Spleen (tissue), 11 donors: Measurements from ENCODE around the gene TLE7. TPM values are rescaled to one million over a fixed set of nuclear protein-coding genes. Genes with fewer than 3 reads are reported as not detected.

Experiments used
- DNase-seq: peaks from one replicate; pipeline ENCODE4 v3.0.0-alpha.2; 2020
- H3K27ac ChIP-seq, 8 donors: fragments of 200-600 bp; sonication (generic) in 7 of 8; 1 replicate in 4 of 8; 2 replicates in 4 of 8; pipeline versions ENCODE4 v1.5.0 to v1.8.0; 2016 to 2021; ENCODE audit warnings: inconsistent platforms in 4 of 8, mild to moderate bottlenecking in 4 of 8, moderate library complexity in 1 of 8
- H3K27me3 ChIP-seq, 7 donors: fragments of 200-600 bp; sonication (generic) in 6 of 7; replicated peaks in 1 of 7; 1 replicate in 4 of 7; 2 replicates in 3 of 7; pipeline versions ENCODE4 v1.5.0 to v1.8.0; 2016 to 2021; ENCODE audit warnings: inconsistent platforms in 3 of 7, mild to moderate bottlenecking in 1 of 7
- H3K36me3 ChIP-seq, 6 donors: fragments of 200-600 bp; sonication (generic) in 5 of 6; 1 replicate in 4 of 6; 2 replicates in 2 of 6; pipeline versions ENCODE4 v1.5.0 to v1.8.0; 2016 to 2021; ENCODE audit warnings: inconsistent platforms in 2 of 6
- H3K4me1 ChIP-seq, 6 donors: fragments of 200-600 bp; sonication (generic) in 5 of 6; 1 replicate in 3 of 6; 2 replicates in 3 of 6; pipeline versions ENCODE4 v1.5.0 to v1.8.0; 2016 to 2021; ENCODE audit warnings: inconsistent platforms in 3 of 6
- H3K4me3 ChIP-seq, 8 donors: fragments of 200-600 bp; sonication (generic) in 7 of 8; 1 replicate in 4 of 8; 2 replicates in 4 of 8; pipeline versions ENCODE4 v1.5.0 to v1.8.0; 2016 to 2021; ENCODE audit warnings: inconsistent platforms in 4 of 8, mild to moderate bottlenecking in 4 of 8, moderate library complexity in 2 of 8
- H3K9me3 ChIP-seq, 8 donors: fragments of 200-600 bp; sonication (generic) in 7 of 8; 1 replicate in 4 of 8; 2 replicates in 4 of 8; pipeline versions ENCODE4 v1.5.0 to v1.8.0; 2016 to 2021; ENCODE audit warnings: inconsistent platforms in 4 of 8
- POLR2A ChIP-seq, 3 donors: fragments of 450-650 bp; IDR thresholded peaks; one replicate each; pipeline ENCODE4 v1.5.1; 2017; ENCODE audit warnings: antibody characterized with exemption in 3 of 3, mild to moderate bottlenecking in 1 of 3
- POLR2AphosphoS5 ChIP-seq, 3 donors: sonication (generic); formaldehyde crosslinking; IDR thresholded peaks; one replicate each; pipeline ENCODE4 v1.5.1; 2017; ENCODE audit warnings: antibody characterized with exemption in 3 of 3
- WGBS, 5 donors: extraction: QIAGEN DNeasy Blood & Tissue Kit in 3 of 5; methylation state at CpG; one replicate each; pipeline versions ENCODE4 v1.1.5 to v1.1.7; 2013 to 2018; 5-methylcytosine and 5-hydroxymethylcytosine counted together
- intact Hi-C: fragments of 100-400 bp; cut with DNase I; formaldehyde crosslinking; loops from one replicate; pipeline ENCODE4 v1.15.0; 2023; ENCODE audit warnings: low total_unique reads
- polyA plus RNA-seq, 3 donors: library from polyadenylated mRNA; stranded (reverse); fragments of 200-250 nt; gene quantifications; one replicate each; pipeline ENCODE4 v1.2.1, GENCODE V29; 2013
- total RNA-seq, 7 donors: library from RNA; depleted of rRNA in 3 of 7; stranded (reverse); fragments of >200 nt in 3 of 7; fragmentation: NEBNext Ultra II Directional in 4 of 7; extraction: Animal tissue kit (Norgen Biotek cat#: 25700) in 4 of 7; gene quantifications; one replicate each; pipeline versions ENCODE4 v1.1.0 to v1.2.1, GENCODE V29; 2016 to 2021
- TF ChIP-seq, protein P1 (sequence below), 11 experiments: fragments of 200-600 bp in 7 of 11; fragments of 450-650 bp in 4 of 11; sonication (generic) in 4 of 11; IDR thresholded peaks in 8 of 11; conservative IDR thresholded peaks in 3 of 11; 1 replicate in 7 of 11; 2 replicates in 4 of 11; pipeline versions ENCODE4 v1.4.0 to v1.8.0; 2016 to 2021; ENCODE audit warnings: antibody characterized with exemption in 11 of 11, inconsistent platforms in 4 of 11, mild to moderate bottlenecking in 1 of 11
- donor health status: healthy with polysubstance abuse.
- donor health status: DM: no; HTN: no; CAD: no; lungs with moderate emphysema.
- donor health status: DM: no; HTN: no; CAD: no.
- donor health status: Bipolar disorder and iron deficiency.
- donor health status: healthy.
- donor health status: DM: no; HTN: no; CAD: no.
- donor health status: DM: yes; HTN: yes; CAD: no.

The TLE7 gene
- total and polyA plus RNA-seq, 10 donors, result not detected

DNA sequence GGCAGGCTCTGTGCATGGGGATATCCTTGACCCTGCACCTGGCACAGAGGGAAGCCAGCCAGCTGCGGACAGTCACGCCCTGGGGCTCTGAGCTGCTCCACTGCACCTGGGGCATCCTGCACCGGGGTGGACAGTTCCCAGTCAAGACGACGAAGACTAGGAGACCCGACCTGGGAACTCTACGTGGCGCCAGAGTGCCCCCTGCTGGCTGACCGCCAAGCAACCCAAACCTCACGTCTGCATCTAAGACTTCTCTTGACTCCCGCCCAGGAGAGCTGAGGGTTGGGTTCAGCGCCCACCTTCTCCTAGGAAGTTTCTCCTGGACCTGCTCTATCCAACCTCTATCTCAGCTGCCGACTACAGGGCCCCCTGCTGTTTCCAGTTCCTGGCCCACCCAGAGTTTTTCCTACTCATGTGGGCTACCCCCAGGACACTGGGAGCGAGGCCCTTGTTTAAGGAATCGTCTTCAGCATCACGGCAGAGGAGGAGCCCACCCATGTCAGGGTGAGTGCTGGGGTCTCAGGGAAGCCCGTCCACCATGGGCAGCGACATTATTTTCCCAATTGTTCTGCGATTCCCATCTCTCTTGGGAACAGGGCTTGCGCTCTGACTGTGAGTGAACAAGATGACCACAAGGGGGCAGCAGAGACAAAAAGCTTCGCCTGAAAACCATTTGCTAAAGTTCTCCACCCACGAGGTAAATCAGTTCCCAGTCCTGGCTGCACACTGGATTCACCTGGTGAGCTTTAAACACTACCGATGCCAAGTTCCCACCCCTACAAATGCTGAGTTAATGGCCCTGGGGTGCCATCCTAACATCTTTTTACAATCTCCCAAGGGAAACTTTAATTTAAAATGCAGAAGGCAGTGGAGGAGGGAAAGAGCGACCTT lies 29.3 kb downstream of the TLE7 start:
- no peaks in the 10 kb centered on the region for H3K36me3 ChIP-seq
- no peaks in the 10 kb centered on the region for H3K9me3 ChIP-seq
- peaks cover 0 to 56% (median 7%) of the 10 kb centered on the region in 7 donors for H3K27me3 ChIP-seq
- peak overlapping the region in 1 of 8 donors; percentile 14 for H3K4me3 ChIP-seq
- H3K27ac ChIP-seq, result no peak overlapping the region
- intact Hi-C loops, result loop anchor here (2.0 to 5.0 kb wide), 2 partner anchors 88 to 200 kb away; no protein-coding TSS in a partner anchor
- TF ChIP-seq, protein P1, sequence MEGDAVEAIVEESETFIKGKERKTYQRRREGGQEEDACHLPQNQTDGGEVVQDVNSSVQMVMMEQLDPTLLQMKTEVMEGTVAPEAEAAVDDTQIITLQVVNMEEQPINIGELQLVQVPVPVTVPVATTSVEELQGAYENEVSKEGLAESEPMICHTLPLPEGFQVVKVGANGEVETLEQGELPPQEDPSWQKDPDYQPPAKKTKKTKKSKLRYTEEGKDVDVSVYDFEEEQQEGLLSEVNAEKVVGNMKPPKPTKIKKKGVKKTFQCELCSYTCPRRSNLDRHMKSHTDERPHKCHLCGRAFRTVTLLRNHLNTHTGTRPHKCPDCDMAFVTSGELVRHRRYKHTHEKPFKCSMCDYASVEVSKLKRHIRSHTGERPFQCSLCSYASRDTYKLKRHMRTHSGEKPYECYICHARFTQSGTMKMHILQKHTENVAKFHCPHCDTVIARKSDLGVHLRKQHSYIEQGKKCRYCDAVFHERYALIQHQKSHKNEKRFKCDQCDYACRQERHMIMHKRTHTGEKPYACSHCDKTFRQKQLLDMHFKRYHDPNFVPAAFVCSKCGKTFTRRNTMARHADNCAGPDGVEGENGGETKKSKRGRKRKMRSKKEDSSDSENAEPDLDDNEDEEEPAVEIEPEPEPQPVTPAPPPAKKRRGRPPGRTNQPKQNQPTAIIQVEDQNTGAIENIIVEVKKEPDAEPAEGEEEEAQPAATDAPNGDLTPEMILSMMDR (IDR thresholded peaks at IDR 0.05 in 8 of 11, conservative IDR thresholded peaks at IDR 0.05 in 3 of 11), result peak; percentile 65 to 93 (median 86)
- TF ChIP-seq POLR2A (IDR thresholded peaks at IDR 0.05) (no peak), POLR2AphosphoS5 (IDR thresholded peaks at IDR 0.05) (no peak)
- peaks cover 0 to 15% (median 8%) of the 10 kb centered on the region in 6 donors for H3K4me1 ChIP-seq
- 7 to 14% (median 9%) methylated on average over 14 to 24 of the region's 24 CpGs for WGBS, 5 donors
- DNase-seq, result no peak

DNA sequence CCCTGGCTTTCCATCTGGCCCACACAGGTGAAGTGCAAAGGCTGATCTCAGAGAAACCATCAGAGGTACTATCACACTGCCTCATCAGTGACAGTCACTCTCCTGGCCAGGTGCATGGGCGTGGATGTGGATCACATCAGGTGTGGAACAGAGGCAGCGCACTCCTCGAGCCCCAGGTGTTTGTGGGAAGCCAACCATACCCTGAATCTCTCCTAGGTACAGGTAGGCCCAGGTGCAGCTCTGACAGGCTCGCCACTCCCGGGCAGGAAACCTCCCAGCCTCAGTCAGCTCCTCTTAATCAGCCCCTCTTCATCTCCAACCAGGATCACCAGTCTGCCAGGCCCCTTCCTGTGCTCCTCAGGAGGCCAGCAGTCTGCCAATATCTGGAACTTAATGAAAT lies 31.7 kb downstream of the TLE7 start:
- H3K4me1 ChIP-seq, result peaks cover 0 to 15% (median 8%) of the 10 kb centered on the region in 6 donors
- no peak overlapping the region for H3K4me3 ChIP-seq
- peaks cover 0 to under 1% (median 0%) of the 10 kb centered on the region in 8 donors for H3K9me3 ChIP-seq
- H3K27me3 ChIP-seq, result peaks cover 0 to 39% (median 7%) of the 10 kb centered on the region in 7 donors
- TF ChIP-seq, protein P1 (IDR thresholded peaks at IDR 0.05 in 8 of 11, conservative IDR thresholded peaks at IDR 0.05 in 3 of 11), result no peak
- TF ChIP-seq POLR2AphosphoS5 (IDR thresholded peaks at IDR 0.05) (no peak), POLR2A (IDR thresholded peaks at IDR 0.05) (no peak)
- intact Hi-C loops, result loop anchor here (5.0 kb wide), 1 partner anchor 202 kb away; no protein-coding TSS in a partner anchor
- H3K27ac ChIP-seq, result no peak overlapping the region
- 61 to 88% (median 82%) methylated on average over 5 of the region's 5 CpGs for WGBS, 5 donors
- H3K36me3 ChIP-seq, result no peaks in the 10 kb centered on the region
- no peak for DNase-seq

DNA sequence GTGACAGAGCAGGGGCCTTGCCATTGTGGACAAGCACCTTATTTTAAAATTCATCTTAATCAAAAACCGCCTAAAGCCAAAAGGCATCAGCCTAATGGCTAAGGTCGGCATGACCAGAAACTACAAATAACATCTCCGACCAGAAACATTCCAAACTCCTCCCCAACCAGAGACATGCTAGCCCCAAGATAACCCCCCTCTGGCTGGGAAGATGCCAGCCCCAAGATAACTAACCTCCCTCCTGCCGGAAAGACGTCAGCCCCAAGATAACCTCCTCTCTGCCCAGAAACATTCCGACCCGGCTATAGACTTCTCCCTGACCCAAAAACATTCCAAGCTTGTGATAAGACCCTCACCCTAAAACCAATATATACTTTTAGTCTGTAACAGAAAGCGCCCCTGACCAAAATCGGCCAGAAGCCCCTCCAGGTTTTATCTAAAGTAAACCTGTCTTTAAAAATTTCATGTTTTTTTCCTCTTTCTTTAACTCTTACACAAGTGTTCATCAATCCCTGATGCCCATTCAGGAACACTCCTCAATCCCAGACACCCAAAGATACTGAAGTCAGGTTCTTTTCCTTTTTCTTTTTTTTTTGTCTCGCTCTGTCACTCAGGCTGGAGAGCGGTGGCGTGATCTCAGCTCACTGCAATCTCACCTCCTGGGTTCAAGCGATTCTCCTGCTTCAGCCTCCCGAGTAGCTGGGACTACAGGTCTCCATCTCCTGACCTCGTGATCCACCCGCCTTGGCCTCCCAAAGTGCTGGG lies 32.7 kb downstream of the TLE7 start:
- Histone ChIP-seq H3K27ac (no peak overlapping the region), H3K27me3 (peaks cover 0 to 39% (median 7%) of the 10 kb centered on the region in 7 donors), H3K9me3 (peaks cover 0 to 11% (median 6%) of the 10 kb centered on the region in 8 donors), H3K4me1 (peaks cover 0 to 15% (median 8%) of the 10 kb centered on the region in 6 donors), H3K36me3 (no peaks in the 10 kb centered on the region), H3K4me3 (no peak overlapping the region)
- DNase-seq, result no peak
- WGBS, 5 donors, result 61 to 69% (median 68%) methylated on average over 16 of the region's 16 CpGs
- TF ChIP-seq POLR2A (IDR thresholded peaks at IDR 0.05), result no peak
- TF ChIP-seq, protein P1 (IDR thresholded peaks at IDR 0.05 in 8 of 11, conservative IDR thresholded peaks at IDR 0.05 in 3 of 11), result no peak
- TF ChIP-seq POLR2AphosphoS5 (IDR thresholded peaks at IDR 0.05), result no peak
- intact Hi-C loops, result no loop called here
